ENCODE data around the gene TBC1D5. TPM values are rescaled to one million over a fixed set of nuclear protein-coding genes. Genes with fewer than 3 reads are reported as not detected.

Gene TBC1D5
- total and polyA plus RNA-seq, 2 of the 8 experiments (the other 6 are each of a cell fraction or from before 2014, with no cell fraction given) = 11.0 to 22.9 TPM

DNA sequence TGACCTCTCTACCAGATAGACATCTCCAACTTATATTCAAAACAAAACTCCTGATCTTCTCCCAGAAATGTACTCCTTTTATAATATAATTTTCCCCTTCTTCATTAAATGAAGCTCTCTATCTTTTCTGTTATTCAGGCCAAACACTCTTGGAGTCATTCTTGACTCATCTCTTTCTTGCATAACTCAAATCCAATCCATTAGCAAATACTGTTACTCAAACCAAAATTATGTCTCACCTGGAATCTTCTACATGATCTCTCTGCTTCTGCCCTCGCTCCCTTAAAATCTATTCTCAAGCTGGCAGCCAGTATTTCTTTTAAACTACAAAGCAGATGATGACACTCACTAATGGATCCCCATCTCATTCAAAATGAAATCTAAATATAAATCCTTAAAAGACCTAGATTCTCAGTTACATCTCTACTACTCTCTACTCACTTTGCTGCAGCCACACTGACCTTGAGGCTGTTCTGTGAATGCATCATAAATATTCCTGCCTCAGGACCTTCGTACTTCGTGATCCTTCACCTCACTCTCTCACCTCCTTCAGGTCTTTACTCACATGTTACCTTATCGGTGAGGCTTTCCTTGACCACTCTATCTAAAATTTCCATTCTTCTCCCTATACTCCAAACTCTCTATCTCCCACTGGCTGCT, 160.9 kb downstream of the TBC1D5 start:
- no peak overlapping the region for H3K18ac ChIP-seq (ENCODE audit: extremely low read depth, low read length)
- no peak for FAIRE-seq
- TF ChIP-seq ZNF274 (IDR thresholded peaks at IDR 0.05; ENCODE audit: borderline replicate concordance, extremely low read depth, low read length) (no peak), TAF7 (optimal IDR thresholded peaks at IDR 0.05; ENCODE audit: borderline replicate concordance, low read depth, low read length) (no peak), GTF2F1 (IDR thresholded peaks at IDR 0.05; ENCODE audit: borderline replicate concordance, low read depth, low read length) (no peak), CREB1 (IDR thresholded peaks at IDR 0.05) (no peak), TAF1 (IDR thresholded peaks at IDR 0.05; ENCODE audit: low read depth, low read length) (no peak), CHD2 (IDR thresholded peaks at IDR 0.05; ENCODE audit: low read length) (no peak), YY1 (IDR thresholded peaks at IDR 0.05; ENCODE audit: low read depth, low read length) (no peak), TCF12 (IDR thresholded peaks at IDR 0.05; ENCODE audit: low read depth, low read length) (no peak), NRF1 (IDR thresholded peaks at IDR 0.05; ENCODE audit: low read depth, low read length) (no peak), HDAC2 (IDR thresholded peaks at IDR 0.05; ENCODE audit: borderline replicate concordance in 1 of 2, low read depth in 2 of 2, low read length in 2 of 2) (no peak), ASH2L (IDR thresholded peaks at IDR 0.05; ENCODE audit: low read length) (no peak)
- TF ChIP-seq, protein P1, sequence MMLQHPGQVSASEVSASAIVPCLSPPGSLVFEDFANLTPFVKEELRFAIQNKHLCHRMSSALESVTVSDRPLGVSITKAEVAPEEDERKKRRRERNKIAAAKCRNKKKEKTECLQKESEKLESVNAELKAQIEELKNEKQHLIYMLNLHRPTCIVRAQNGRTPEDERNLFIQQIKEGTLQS (IDR thresholded peaks at IDR 0.05; ENCODE audit: insufficient read depth, low read depth, low read length) = no peak
- TF ChIP-seq, protein P2, sequence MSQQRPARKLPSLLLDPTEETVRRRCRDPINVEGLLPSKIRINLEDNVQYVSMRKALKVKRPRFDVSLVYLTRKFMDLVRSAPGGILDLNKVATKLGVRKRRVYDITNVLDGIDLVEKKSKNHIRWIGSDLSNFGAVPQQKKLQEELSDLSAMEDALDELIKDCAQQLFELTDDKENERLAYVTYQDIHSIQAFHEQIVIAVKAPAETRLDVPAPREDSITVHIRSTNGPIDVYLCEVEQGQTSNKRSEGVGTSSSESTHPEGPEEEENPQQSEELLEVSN (IDR thresholded peaks at IDR 0.05) = no peak

More for the DNA sequence above, 160.9 kb downstream of the TBC1D5 start:
- DNase-seq (ENCODE audit: low read depth in 1 of 2, low spot score in 2 of 2) = no peak
- no peak overlapping the region for H3K4me3 ChIP-seq (ENCODE audit: extremely low read depth in 1 of 4, insufficient read depth in 2 of 4, low read depth in 3 of 4, low read length in 4 of 4)
- no peak overlapping the region for H4K8ac ChIP-seq (ENCODE audit: extremely low read depth, insufficient read depth, low read length)
- no peak overlapping the region for H2AFZ ChIP-seq (ENCODE audit: low read length)
- no peak overlapping the region for H3K56ac ChIP-seq (replicated peaks; ENCODE audit: insufficient read length, low read depth, low read length)
- no peaks in the 10 kb centered on the region for H3K23me2 ChIP-seq (ENCODE audit: low read depth, low read length)
- H3K4ac ChIP-seq (replicated peaks; ENCODE audit: insufficient read length, low read depth, low read length) = no peak overlapping the region
- no peaks in the 10 kb centered on the region for H4K20me1 ChIP-seq (replicated peaks in 1 of 2; ENCODE audit: control insufficient read depth in 1 of 2, insufficient read depth in 2 of 2, low read length in 2 of 2)
- POLR2A ChIA-PET (ENCODE audit: partially characterized antibody) = no interaction called here
- no peaks in the 10 kb centered on the region for H3K36me3 ChIP-seq (ENCODE audit: control insufficient read depth in 2 of 4, insufficient read depth in 4 of 4, low read length in 3 of 4)
- peaks cover 0 to 3% (median 0%) of the 10 kb centered on the region in 4 experiments; a peak in 1 of 7 replicates for H3K4me1 ChIP-seq (replicated peaks in 1 of 4; ENCODE audit: control insufficient read depth in 3 of 4, insufficient read depth in 4 of 4, low read length in 3 of 4)
- no peak overlapping the region for H2BK5ac ChIP-seq (ENCODE audit: low read depth, low read length)
- H3K23ac ChIP-seq (ENCODE audit: insufficient read length) = no peak overlapping the region
- H2BK120ac ChIP-seq (replicated peaks; ENCODE audit: low read depth, low read length) = no peak overlapping the region
- H3K79me2 ChIP-seq (ENCODE audit: control insufficient read depth in 1 of 2, insufficient read depth in 2 of 2, low read length in 2 of 2) = no peaks in the 10 kb centered on the region
- H3K27ac ChIP-seq (ENCODE audit: low read depth, low read length) = no peak overlapping the region
- H3K27me3 ChIP-seq (replicated peaks in 1 of 4; ENCODE audit: control insufficient read depth in 3 of 4, extremely low read depth in 1 of 4, insufficient read depth in 3 of 4, low read length in 3 of 4) = no peaks in the 10 kb centered on the region
- no peaks in the 10 kb centered on the region for H3K9me3 ChIP-seq (ENCODE audit: insufficient read depth in 2 of 2, low read depth in 1 of 2, low read length in 1 of 2)
- no peak overlapping the region for H2BK20ac ChIP-seq (ENCODE audit: low read length)
- no peak overlapping the region for H4K5ac ChIP-seq (ENCODE audit: insufficient read length, low read depth, low read length)
- no peak overlapping the region for H4K91ac ChIP-seq (replicated peaks; ENCODE audit: insufficient read length, low read length)
- H2BK15ac ChIP-seq (ENCODE audit: low read length) = no peak overlapping the region
- H3K79me1 ChIP-seq (ENCODE audit: low read depth, low read length) = no peaks in the 10 kb centered on the region
- H2BK12ac ChIP-seq (ENCODE audit: low read depth, low read length) = no peak overlapping the region
- H2AK5ac ChIP-seq (ENCODE audit: low read depth, low read length) = no peak overlapping the region; the same call in 1 of the 2 replicates
- CTCF ChIA-PET (ENCODE audit: partially characterized antibody) = no interaction called here
- no peak overlapping the region for H3K14ac ChIP-seq (ENCODE audit: insufficient read length)
- no peak overlapping the region for H3K9ac ChIP-seq (replicated peaks in 1 of 4; ENCODE audit: extremely low read depth in 1 of 4, low read depth in 3 of 4, low read length in 3 of 4)
- 94% methylated on average over 4 of the region's 4 CpGs; no CpG with 5 or more reads in 1 of the 2 experiments for WGBS, 2 experiments (ENCODE audit: extremely low coverage in 1 of 2, insufficient coverage in 1 of 2, insufficient read length in 1 of 2, insufficient replicate concordance in 2 of 2, low coverage in 1 of 2, low lambda C conversion rate in 2 of 2, missing lambda C conversion rate in 1 of 2)
- no peak overlapping the region for H3K4me2 ChIP-seq (ENCODE audit: insufficient read depth in 1 of 2, low read depth in 2 of 2, low read length in 2 of 2)
